CD4-positive, alpha-beta T cell treated with Interleukin-15 for 4 hours (primary cell): ENCODE data around the gene CERT1.
A peak's percentile ranks its signal among the peaks of the same experiment; 100 is the strongest.
"Not testable (repeated sequence)": the region's sequence is repeated elsewhere in the genome, so short reads cannot be mapped to it uniquely, and the experiment has no call there.

ENCODE experiments used
- DNase-seq: peaks from one replicate; pipeline ENCODE4 v3.0.0-alpha.2; 2020; ENCODE audit warnings: low spot score

CERT1 gene

GRCh38 chr5:75511435-75512382, at the start of gene CERT1, which contains the start of gene POLK:
TSS of gene CERT1 (minus strand) at chr5:75511629. CDS start at chr5:75511207, 422 bp downstream.
TSS of gene POLK (plus strand) at chr5:75511891.
- DNase-seq: peak; percentile 96

- not testable (repeated sequence) for DNase-seq
Measured at GRCh38 chr5:75560655-75561054, 49.2 kb upstream of the CERT1 start.

GRCh38 chr5:75558981-75559632, 47.7 kb upstream of the CERT1 start:
- no peak for DNase-seq

GRCh38 chr5:75558221-75558620, 46.8 kb upstream of the CERT1 start:
- no peak for DNase-seq

- no peak for DNase-seq
Measured at GRCh38 chr5:75553358-75553757, 41.9 kb upstream of the CERT1 start.

- DNase-seq: no peak
Measured at GRCh38 chr5:75552764-75553163, 41.3 kb upstream of the CERT1 start.

- DNase-seq: no peak
Measured at GRCh38 chr5:75551471-75551870, 40.0 kb upstream of the CERT1 start.

- no peak for DNase-seq
Measured at GRCh38 chr5:75550597-75550996, 39.2 kb upstream of the CERT1 start.

- DNase-seq: no peak
Measured at GRCh38 chr5:75547812-75548211, 36.4 kb upstream of the CERT1 start.

- DNase-seq: no peak
Measured at GRCh38 chr5:75546830-75547229, 35.4 kb upstream of the CERT1 start.

GRCh38 chr5:75545131-75545530, 33.7 kb upstream of the CERT1 start:
- no peak for DNase-seq

- no peak for DNase-seq
Measured at GRCh38 chr5:75538211-75538610, 26.8 kb upstream of the CERT1 start.

GRCh38 chr5:75536694-75537360, 25.4 kb upstream of the CERT1 start:
- no peak for DNase-seq

GRCh38 chr5:75536147-75536546, 24.7 kb upstream of the CERT1 start:
- no peak for DNase-seq

GRCh38 chr5:75534734-75535133, 23.3 kb upstream of the CERT1 start:
- DNase-seq: no peak

- not testable (repeated sequence) for DNase-seq
Measured at GRCh38 chr5:75533716-75534115, 22.3 kb upstream of the CERT1 start.

GRCh38 chr5:75532190-75532589, 20.8 kb upstream of the CERT1 start:
- no peak for DNase-seq

- no peak for DNase-seq
Measured at GRCh38 chr5:75529185-75529584, 17.8 kb upstream of the CERT1 start.

GRCh38 chr5:75526070-75526469, 14.6 kb upstream of the CERT1 start:
- DNase-seq: no peak

GRCh38 chr5:75525344-75525743, 13.9 kb upstream of the CERT1 start:
- no peak for DNase-seq

- DNase-seq: no peak
Measured at GRCh38 chr5:75524591-75524990, 13.2 kb upstream of the CERT1 start.

- no peak for DNase-seq
Measured at GRCh38 chr5:75524071-75524470, 12.6 kb upstream of the CERT1 start.

- DNase-seq: no peak
Measured at GRCh38 chr5:75523275-75523674, 11.8 kb upstream of the CERT1 start.
